WTC11 (cell line): ENCODE measurements around the gene PCBP1. TPM values are rescaled to one million over a fixed set of nuclear protein-coding genes. Genes with fewer than 3 reads are reported as not detected.
"Not testable (repeated sequence)": the region's sequence is repeated elsewhere in the genome, so short reads cannot be mapped to it uniquely, and the experiment has no call there.

Source experiments
- ATAC-seq: fragments of 200-7000 bp; cut with Tn5 transposase; 2 replicates; pipeline ENCODE4 v1.10.0; 2021; ENCODE audit warnings: mild to moderate bottlenecking, moderate library complexity
- CTCF ChIA-PET: fragments of 300-600 bp; sonication (Branson Sonifier 250); formaldehyde crosslinking; loops from one replicate; lab custom pipeline; 2021; ENCODE audit warnings: antibody characterized with exemption; lab: Charles Lee
- POLR2A ChIA-PET: fragments of 350-600 bp; sonication (Branson Sonifier 250); formaldehyde crosslinking; loops from one replicate; lab custom pipeline; 2021; ENCODE audit warnings: antibody characterized with exemption; lab: Charles Lee
- DNase-seq: peaks from one replicate; pipeline ENCODE4 v3.0.0; 2021; ENCODE audit warnings: low spot score
- H3K27ac Mint-ChIP-seq: 2 replicates; pipeline ENCODE4 v1.8.0; 2021; ENCODE audit warnings: mixed read lengths
- H3K27me3 Mint-ChIP-seq: 2 replicates; pipeline ENCODE4 v1.8.0; 2021; ENCODE audit warnings: low read depth, mild to moderate bottlenecking, moderate library complexity, mixed read lengths
- H3K36me3 Mint-ChIP-seq: 2 replicates; pipeline ENCODE4 v1.8.0; 2021; ENCODE audit warnings: mixed read lengths
- H3K4me1 Mint-ChIP-seq: 2 replicates; pipeline ENCODE4 v1.8.0; 2022; ENCODE audit warnings: mixed read lengths
- H3K4me3 Mint-ChIP-seq: 2 replicates; pipeline ENCODE4 v1.8.0; 2021; ENCODE audit warnings: mild to moderate bottlenecking, moderate library complexity, mixed read lengths
- H3K9me3 Mint-ChIP-seq: 2 replicates; pipeline ENCODE4 v1.8.0; 2021; ENCODE audit warnings: mixed read lengths
- CREM ChIP-seq: sonication (generic); formaldehyde crosslinking; IDR thresholded peaks from 2 replicates; pipeline ENCODE4 v1.8.1; 2022; ENCODE audit warnings: mild to moderate bottlenecking, missing genetic modification reagents, moderate library complexity
- GABPB1 ChIP-seq: sonication (generic); formaldehyde crosslinking; IDR thresholded peaks from 2 replicates; pipeline ENCODE4 v1.8.1; 2023; ENCODE audit warnings: mild to moderate bottlenecking, missing genetic modification reagents
- GRHL2 ChIP-seq: fragments of 250-450 bp; sonication (Bioruptor Pico); IDR thresholded peaks from 2 replicates; pipeline ENCODE4 v1.8.0; 2022; ENCODE audit warnings: mild to moderate bottlenecking, moderate library complexity; ENCODE audit not compliant: insufficient replicate concordance, severe bottlenecking
- HMGXB4 ChIP-seq: sonication (generic); formaldehyde crosslinking; IDR thresholded peaks from 2 replicates; pipeline ENCODE4 v1.8.1; 2023; ENCODE audit warnings: mild to moderate bottlenecking, moderate library complexity, missing genetic modification reagents
- IRF1 ChIP-seq: sonication (generic); formaldehyde crosslinking; IDR thresholded peaks from 2 replicates; pipeline ENCODE4 v1.8.0; 2023; ENCODE audit warnings: missing genetic modification reagents
- MYBL2 ChIP-seq: sonication (generic); formaldehyde crosslinking; IDR thresholded peaks from 2 replicates; pipeline ENCODE4 v1.8.1; 2023; ENCODE audit warnings: mild to moderate bottlenecking, moderate library complexity, missing genetic modification reagents
- NR2C2 ChIP-seq: sonication (generic); formaldehyde crosslinking; IDR thresholded peaks from 2 replicates; pipeline ENCODE4 v1.8.0; 2022; ENCODE audit warnings: mild to moderate bottlenecking, missing genetic modification reagents
- SP1 ChIP-seq: sonication (generic); formaldehyde crosslinking; conservative IDR thresholded peaks from 2 replicates; pipeline ENCODE4 v1.8.1; 2022; ENCODE audit warnings: missing genetic modification reagents
- ZNF121 ChIP-seq: sonication (generic); formaldehyde crosslinking; IDR thresholded peaks from 2 replicates; pipeline ENCODE4 v1.8.0; 2023; ENCODE audit warnings: missing genetic modification reagents
- ZNF263 ChIP-seq: sonication (generic); formaldehyde crosslinking; IDR thresholded peaks from 2 replicates; pipeline ENCODE4 v1.8.1; 2022; ENCODE audit warnings: low read depth, mild to moderate bottlenecking, moderate library complexity, missing genetic modification reagents
- total RNA-seq: library from RNA; stranded (reverse); gene quantifications from 3 replicates; pipeline ENCODE4 v1.2.3, GENCODE V29; 2021
- TF ChIP-seq, protein P1 (sequence below): sonication (generic); formaldehyde crosslinking; IDR thresholded peaks from 2 replicates; pipeline ENCODE4 v1.8.1; 2022; ENCODE audit warnings: low read depth, missing genetic modification reagents, borderline replicate concordance
- TF ChIP-seq, protein P2 (sequence below): sonication (generic); formaldehyde crosslinking; IDR thresholded peaks from 2 replicates; pipeline ENCODE4 v1.8.0; 2022; ENCODE audit warnings: mild to moderate bottlenecking, missing genetic modification reagents
- TF ChIP-seq, protein P3 (sequence below): fragments of 250-450 bp; sonication (Bioruptor Pico); IDR thresholded peaks from 2 replicates; pipeline ENCODE4 v1.9.0; 2021; ENCODE audit warnings: mild to moderate bottlenecking

The PCBP1 gene
- total RNA-seq, 1 experiment from 2014 or later, result 489 TPM

DNA sequence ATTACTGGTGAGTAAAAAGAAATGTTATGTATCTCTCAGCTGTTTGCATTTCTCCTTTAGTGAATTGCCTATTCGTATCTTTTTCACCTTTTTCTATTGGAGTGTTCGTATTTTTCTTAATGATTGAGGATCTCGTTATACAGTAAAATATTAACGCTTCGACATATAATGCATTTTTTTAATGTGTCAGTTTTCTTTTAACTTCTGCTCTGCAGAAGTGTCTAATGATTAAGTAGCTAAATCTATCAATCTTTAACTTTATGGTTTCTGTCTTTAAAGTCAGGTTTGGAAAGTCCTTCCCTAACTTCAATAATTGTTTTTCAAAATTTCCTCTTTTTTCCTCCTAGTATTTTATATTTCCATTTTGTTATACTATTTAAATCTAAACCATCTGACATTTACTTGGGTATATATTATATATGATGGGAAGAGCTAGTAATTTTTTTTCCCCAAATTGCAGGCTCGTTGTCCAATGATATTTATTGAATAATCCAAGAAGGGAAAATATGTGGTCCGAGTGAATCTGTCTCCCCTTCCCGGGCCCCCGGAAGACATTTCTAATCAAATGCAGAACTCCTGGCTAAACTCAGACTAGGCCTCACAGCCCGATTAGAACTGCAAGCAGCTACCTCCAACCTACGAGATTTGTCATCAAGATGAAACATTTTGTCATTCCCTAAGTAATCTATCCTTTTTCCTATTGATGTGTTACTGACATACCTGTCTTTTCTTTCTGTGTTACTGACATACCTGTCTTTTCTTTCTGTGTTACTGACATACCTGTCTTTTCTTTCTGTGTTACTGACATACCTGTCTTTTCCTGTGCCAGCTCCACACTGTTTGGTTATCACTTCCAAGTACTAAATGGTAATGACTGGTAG is 17.2 kb downstream of the PCBP1 start:
- ChIA-PET POLR2A (interaction anchor here (0.7 to 1.0 kb wide), 3 partner anchors 11 to 19 kb away, joined by 3 to 4 read pairs (median 3); no protein-coding TSS in a partner anchor), CTCF (interaction anchor here (0.6 to 1.7 kb wide), 3 partner anchors 22 to 190 kb away, joined by 4 to 5 read pairs (median 4); partner anchors contain the start of gene MXD1)
- Mint-ChIP-seq H3K4me1 (peaks cover 45% of the 10 kb centered on the region), H3K27ac (peak overlapping the region; percentile 86), H3K27me3 (no peaks in the 10 kb centered on the region), H3K9me3 (no peaks in the 10 kb centered on the region), H3K4me3 (peak overlapping the region; percentile 51), H3K36me3 (no peaks in the 10 kb centered on the region)
- TF ChIP-seq, protein P1, sequence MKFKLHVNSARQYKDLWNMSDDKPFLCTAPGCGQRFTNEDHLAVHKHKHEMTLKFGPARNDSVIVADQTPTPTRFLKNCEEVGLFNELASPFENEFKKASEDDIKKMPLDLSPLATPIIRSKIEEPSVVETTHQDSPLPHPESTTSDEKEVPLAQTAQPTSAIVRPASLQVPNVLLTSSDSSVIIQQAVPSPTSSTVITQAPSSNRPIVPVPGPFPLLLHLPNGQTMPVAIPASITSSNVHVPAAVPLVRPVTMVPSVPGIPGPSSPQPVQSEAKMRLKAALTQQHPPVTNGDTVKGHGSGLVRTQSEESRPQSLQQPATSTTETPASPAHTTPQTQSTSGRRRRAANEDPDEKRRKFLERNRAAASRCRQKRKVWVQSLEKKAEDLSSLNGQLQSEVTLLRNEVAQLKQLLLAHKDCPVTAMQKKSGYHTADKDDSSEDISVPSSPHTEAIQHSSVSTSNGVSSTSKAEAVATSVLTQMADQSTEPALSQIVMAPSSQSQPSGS (CRISPR knock-in tag), result no peak
- ATAC-seq (0 out of 2 replicates have a peak, but pooled peaks have one; percentile 15), DNase-seq (no peak)

DNA sequence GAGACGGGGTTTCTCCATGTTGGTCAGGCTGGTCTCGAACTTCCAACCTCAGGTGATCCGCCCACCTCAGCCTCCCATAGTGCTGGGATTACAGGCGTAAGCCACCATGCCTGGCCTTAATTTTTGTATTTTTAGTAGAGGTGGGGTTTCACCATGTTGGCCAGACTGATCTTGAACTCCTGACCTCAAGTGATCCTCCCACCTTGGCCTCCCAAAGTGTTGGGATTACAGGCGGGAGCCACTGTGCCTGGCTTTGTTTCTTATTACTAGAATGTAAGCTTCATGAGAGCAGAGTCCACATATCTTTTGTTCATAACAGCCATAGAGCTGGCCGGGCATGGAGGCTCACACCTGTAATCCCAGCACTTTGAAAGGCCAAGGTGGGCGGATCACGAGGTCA is 18.9 kb downstream of the PCBP1 start:
- H3K9me3 Mint-ChIP-seq, H3K4me3 Mint-ChIP-seq, DNase-seq, H3K36me3 Mint-ChIP-seq, CTCF ChIA-PET, ATAC-seq, H3K27me3 Mint-ChIP-seq, H3K27ac Mint-ChIP-seq: not testable (repeated sequence)
- POLR2A ChIA-PET, result interaction anchor here (0.6 kb wide), 1 partner anchor 275 kb away, joined by 3 read pairs; no protein-coding TSS in a partner anchor
- peaks cover 48% of the 10 kb centered on the region for H3K4me1 Mint-ChIP-seq

- peaks cover 46% of the 10 kb centered on the region for H3K4me1 Mint-ChIP-seq
- H3K27ac Mint-ChIP-seq, POLR2A ChIA-PET, H3K27me3 Mint-ChIP-seq, H3K9me3 Mint-ChIP-seq, H3K4me3 Mint-ChIP-seq, DNase-seq, H3K36me3 Mint-ChIP-seq, ATAC-seq: not testable (repeated sequence)
- CTCF ChIA-PET, result interaction anchor here (0.6 to 1.1 kb wide), 2 partner anchors 9 to 13 kb away, joined by 3 read pairs; no protein-coding TSS in a partner anchor
Measured at GRCh38 chr2:70110397-70110796, 23.1 kb downstream of the PCBP1 start.

DNA sequence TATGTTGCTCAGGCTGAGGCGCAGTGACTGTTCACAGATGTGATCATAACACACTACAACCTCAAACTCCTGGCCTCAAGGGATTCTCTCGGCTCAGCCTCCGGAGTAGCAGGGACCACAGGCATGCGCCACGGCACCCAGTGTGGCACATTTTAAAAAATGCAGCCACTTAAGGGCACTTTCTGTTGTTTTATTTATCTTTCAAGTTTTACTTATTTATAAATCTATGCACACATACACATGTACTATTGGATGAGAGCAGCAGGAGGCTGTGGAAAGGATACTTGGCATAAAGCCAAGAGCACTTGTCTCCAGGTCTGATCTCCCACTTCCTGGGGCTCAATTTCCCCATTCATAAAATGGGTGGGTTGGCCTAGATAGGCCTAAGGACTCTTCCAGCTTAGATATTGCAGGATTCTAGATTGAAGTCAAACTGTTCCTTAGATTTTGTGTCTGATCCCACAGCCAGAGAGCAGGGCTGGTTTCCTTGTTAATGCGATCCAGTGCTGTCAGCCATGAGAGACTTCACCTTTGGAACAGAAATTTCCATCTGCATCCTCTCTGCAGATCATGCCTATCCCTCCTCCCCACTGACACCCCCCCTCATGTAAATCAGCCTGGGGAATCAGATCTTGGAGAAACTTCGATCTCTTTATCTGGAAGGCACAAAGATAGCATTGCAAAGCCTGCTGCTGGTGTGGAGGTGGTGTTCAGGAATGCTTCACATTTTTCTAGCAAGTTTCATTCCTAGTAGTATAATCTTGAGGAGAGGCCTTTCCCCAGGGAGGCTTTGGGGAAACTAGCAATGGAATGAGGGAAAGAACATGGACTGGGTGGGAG is 24.7 kb downstream of the PCBP1 start:
- Mint-ChIP-seq H3K27me3 (no peaks in the 10 kb centered on the region), H3K4me1 (peaks cover 56% of the 10 kb centered on the region), H3K36me3 (no peaks in the 10 kb centered on the region), H3K9me3 (no peaks in the 10 kb centered on the region), H3K27ac (peak overlapping the region; percentile 72), H3K4me3 (no peak overlapping the region)
- no peak for ATAC-seq
- POLR2A ChIA-PET, result no interaction called here
- no peak for DNase-seq
- TF ChIP-seq HMGXB4 (CRISPR knock-in tag) (no peak), SP1 (CRISPR knock-in tag) (no peak), ZNF121 (CRISPR knock-in tag) (no peak), ZNF263 (CRISPR knock-in tag) (no peak), NR2C2 (CRISPR knock-in tag) (no peak), GRHL2 (no peak), GABPB1 (CRISPR knock-in tag) (no peak), MYBL2 (CRISPR knock-in tag) (no peak), IRF1 (CRISPR knock-in tag) (no peak), CREM (CRISPR knock-in tag) (no peak)
- TF ChIP-seq, protein P2, sequence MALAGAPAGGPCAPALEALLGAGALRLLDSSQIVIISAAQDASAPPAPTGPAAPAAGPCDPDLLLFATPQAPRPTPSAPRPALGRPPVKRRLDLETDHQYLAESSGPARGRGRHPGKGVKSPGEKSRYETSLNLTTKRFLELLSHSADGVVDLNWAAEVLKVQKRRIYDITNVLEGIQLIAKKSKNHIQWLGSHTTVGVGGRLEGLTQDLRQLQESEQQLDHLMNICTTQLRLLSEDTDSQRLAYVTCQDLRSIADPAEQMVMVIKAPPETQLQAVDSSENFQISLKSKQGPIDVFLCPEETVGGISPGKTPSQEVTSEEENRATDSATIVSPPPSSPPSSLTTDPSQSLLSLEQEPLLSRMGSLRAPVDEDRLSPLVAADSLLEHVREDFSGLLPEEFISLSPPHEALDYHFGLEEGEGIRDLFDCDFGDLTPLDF (CRISPR knock-in tag), result no peak
- TF ChIP-seq, protein P3, sequence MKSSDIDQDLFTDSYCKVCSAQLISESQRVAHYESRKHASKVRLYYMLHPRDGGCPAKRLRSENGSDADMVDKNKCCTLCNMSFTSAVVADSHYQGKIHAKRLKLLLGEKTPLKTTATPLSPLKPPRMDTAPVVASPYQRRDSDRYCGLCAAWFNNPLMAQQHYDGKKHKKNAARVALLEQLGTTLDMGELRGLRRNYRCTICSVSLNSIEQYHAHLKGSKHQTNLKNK (CRISPR knock-in tag), result no peak
- CTCF ChIA-PET, result interaction anchor here (0.7 kb wide), 1 partner anchor 712 kb away, joined by 3 read pairs; no protein-coding TSS in a partner anchor
